ENCODE results near the gene GALNT14.

Gene GALNT14

DNA sequence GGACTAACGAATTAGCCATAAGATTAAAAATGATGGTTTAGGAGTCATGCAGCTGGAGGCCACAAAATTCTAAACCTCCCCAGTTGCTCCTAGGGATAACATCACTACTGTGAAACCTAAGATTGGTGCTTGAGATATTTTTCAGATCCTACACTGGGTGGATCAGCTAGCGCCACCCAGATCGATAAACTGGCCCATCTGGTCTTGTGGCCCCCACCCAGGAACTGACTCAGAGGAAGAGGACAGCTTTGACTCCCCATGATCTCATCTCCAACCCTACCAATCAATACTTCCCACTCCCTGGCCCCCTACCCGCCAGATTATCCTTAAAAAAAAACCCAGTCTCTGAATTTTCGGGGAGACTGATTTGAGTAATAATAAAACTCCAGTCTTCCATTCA, 5.5 kb downstream of the GALNT14 start:
- DNase-seq = no peak

DNA sequence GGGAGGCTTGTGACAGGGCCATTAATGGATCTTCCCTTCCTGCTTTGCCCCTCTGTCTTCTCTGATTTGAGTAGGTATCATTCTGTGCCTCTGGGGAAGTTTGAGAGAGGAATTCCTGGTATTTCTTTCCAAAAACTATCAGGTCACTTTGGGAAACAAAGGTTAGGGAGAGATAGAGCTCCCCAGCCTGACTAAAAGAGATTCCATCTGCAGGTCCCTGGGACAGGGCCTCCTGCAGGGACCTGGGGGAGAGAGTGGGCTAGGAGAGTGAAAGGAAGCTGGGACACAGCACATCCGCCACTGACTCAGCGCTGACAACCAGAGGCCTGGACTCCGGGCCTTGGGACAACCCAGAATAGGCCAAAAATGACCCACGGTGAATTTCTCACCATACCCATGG, 6.4 kb downstream of the GALNT14 start:
- DNase-seq = no peak

DNA sequence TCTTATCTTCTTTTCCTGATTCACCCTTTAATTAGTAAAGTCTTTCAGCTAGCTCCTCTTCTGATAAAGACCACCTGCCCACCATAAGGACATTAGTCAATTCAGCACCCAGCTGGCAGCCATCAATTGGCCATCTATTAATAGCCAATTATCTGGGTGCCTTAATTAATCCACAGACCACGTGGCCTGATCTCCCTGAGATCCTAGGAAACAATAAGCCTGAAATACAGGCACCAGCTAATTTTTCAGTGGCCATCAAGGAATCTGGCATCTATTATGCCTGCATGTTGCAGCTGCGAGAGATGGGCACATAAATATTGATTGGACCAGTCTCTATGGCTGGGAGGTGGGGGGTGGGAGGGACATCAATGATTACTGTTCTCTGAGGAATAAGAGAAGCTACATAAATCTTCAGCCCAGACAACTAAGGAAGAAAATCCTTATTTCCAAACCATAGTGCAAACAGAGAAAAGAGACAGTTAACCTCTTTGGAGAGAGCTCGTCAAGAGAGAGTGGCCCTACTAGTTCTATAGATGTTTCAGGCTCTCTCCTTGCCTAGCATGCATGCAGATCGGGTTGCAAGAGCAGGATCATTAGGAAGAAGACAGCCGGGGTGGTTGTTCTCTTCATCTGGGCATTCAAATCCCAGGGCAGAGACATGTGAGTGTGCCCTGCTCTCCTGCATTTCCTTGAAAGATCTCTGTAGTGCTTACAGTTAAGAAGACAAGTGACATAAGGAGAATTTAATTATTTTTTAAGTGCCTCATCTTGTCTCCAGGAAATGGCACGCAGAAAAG, 8.7 kb downstream of the GALNT14 start:
- no peak for DNase-seq

DNA sequence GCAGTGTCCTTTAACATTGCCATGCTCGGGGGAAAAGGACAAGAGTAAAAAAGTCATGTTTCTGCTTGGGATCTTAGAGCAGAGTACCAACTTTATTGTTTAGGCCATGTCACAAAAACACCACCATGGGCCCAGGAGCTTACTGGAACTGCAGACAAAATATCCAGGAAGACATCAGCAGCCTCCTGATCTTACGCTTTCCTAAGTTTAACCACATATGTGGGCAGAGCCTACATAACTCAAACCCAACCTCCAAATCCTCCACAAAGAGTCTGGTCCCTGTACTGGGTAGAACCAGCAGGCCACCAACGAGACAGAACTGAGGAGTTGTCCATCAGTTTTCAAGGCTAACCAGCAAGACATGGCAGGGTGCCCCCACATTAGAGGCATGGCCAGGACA, 10.3 kb downstream of the GALNT14 start:
- DNase-seq = no peak

DNA sequence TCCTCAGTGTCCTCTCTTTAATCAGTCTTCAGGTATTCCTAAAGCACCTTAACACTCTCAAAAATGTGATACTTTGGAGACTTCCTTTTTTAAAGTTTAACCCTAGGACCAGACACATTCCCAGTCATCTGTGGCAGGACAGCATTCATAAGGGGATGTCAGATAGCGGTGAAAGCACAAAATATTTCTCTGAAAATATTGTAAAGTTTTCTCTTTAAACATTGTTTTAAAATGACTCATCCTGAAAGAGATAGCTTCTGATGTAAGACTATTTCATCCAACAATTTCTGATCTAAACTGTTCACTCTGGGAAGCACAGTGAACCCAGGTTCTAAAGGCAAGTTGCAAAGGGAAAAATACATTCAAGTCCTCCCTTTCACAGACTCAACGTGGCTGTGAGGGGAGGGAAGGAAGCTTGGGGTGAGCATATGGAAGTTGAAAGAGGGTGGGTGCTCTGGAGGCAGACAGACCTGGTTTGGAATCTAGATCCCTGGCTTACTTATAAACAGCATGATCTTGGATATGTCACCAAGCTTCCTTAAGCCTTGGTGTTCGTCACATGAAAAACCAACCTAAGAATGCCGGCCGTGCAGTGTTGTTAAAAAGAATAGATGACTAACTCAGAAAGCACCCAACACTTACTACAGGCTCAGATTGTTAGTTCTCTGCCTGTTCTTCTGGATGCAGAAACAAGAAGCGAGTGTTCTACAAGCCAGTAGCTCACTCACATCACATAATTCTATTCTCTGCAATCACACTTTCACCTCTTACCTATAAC, 12.1 kb downstream of the GALNT14 start:
- DNase-seq = no peak

DNA sequence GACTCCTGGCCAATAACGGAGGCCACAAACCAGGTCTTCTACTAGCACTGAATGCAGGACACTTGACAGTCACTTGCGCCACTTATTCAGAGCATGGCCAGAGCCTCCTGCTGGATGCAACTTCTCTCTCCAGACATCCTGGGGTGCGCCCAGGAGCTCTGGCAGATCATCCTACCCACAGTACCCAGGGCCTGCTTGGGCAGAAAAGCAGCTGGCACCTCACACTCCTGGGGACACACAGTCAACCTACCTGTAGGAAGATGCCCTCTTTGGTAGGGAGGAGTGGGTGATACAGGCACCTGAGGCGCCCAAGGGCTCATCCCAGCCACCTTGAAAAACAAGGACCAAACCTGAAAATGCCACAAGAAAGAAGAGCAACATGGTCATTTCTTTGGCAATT, 13.3 kb downstream of the GALNT14 start:
- DNase-seq = no peak

DNA sequence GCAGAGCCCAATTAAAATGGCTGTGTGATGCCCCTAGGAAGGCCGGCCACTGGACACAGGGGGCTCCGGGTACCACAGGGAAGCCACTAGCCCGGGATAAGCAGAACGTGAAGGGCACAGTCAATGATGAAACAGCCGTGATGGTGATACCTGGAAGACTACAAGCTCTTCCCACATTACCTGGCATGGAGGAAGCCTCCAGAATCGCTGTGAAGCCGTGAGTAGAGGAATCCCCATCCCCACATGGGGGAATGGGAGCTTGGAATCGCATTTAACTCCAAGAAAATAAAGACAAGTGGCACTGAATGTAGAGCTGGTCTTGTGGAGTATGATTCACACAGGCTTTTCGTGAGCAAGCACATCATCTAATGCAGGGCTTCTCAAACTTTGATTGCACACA, 16.1 kb downstream of the GALNT14 start:
- DNase-seq = no peak

DNA sequence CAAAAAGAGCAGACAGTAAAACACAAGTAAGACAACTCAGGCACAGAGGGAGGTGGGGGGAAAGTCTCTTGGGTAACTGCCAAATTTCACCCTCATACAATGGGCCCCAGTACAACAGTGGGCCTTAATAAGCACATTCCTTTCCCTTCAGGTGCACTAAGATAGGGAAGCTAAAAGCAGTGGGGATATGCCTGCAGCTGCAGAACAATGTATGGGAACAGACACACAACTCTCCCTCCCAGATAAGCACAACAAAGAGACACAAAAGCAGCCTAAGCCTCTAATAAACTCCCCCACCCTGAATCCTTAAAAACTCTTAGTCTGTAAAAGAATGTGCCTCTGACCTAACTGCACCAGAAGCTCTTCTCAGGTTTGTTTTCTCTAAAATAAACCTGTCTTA, 24.5 kb downstream of the GALNT14 start:
- DNase-seq = no peak

DNA sequence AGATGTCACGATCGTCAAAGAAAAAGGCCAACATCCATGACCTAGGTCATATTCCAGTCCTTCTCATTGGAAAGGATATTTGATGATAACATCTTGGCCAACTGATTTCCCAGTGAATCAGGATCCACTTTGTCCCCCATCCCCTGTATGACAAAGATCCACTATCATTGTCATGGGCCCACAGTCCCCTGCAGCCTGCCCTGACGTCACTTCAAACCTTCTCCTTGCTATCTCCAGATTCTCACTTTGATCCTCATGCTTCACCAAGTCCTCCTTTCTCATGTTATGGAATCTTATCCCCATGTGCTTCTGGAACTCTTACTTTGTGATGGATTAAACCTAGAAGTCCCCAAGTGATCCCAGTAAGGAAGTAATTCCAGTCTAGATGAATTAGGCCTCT, 25.7 kb downstream of the GALNT14 start:
- DNase-seq = no peak

DNA sequence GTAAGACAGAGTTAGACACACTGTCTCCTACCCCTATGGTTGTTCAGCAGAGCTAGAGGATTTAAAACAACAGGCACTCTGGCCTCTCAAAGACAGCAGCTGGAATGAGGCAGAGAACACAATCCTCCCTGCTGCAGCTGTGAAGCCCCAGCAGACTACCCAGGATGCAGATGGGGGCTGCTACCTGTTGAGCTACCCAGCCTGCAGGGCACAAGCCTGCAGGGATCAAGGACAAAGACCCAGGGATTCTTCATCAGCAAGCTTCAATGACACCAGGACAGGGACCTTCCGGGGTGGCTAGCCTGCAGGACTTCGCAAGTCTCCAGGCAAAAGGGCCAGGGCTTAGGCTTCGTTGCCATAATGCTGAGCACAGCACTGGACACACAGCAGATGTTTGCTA, 27.2 kb downstream of the GALNT14 start:
- no peak for DNase-seq

DNA sequence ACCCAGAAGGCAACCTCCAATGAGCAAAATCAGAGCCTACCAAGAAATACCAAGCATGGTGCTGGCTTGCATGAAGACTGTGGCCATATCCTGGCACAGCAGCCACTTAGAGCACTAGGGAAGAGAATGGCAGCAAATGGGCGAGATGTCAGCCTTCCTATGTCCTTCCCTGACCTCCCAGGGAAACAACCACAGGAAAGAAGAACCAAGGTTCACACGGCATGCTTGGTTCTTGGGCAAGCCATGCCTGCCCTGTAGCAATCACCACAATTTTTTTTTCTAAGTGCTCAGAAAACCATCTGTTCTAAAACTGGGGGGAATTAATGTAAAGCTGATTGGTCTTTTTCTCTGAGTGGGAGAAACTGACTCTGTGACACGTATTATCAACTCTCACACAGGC, 27.8 kb downstream of the GALNT14 start:
- DNase-seq = no peak

DNA sequence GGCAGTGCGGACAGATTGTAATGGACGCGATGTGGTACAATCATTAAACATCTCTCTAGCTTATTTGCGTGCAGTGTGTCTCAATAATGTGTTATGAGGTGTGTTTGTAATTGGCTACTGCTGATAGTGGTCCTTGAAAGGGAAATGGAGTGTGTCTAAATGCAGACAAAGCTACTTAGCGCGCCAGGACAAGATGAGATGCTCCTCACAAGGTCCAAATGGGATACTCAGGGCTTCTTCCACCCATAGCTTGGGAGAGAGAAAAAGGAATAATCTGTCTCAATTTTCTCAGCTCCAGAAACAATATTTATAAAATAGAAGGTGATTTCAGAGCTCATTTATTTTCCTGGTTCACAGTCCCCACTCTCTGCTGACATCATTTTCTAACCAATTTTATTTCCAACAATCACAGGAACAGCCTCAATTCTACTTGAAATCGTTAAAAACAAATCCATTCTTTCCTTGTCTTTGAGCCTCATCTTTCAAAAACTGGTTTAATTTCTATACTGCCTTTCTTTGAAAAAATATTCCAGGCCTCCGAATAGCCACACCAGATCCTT, 28.5 kb downstream of the GALNT14 start:
- DNase-seq = no peak

DNA sequence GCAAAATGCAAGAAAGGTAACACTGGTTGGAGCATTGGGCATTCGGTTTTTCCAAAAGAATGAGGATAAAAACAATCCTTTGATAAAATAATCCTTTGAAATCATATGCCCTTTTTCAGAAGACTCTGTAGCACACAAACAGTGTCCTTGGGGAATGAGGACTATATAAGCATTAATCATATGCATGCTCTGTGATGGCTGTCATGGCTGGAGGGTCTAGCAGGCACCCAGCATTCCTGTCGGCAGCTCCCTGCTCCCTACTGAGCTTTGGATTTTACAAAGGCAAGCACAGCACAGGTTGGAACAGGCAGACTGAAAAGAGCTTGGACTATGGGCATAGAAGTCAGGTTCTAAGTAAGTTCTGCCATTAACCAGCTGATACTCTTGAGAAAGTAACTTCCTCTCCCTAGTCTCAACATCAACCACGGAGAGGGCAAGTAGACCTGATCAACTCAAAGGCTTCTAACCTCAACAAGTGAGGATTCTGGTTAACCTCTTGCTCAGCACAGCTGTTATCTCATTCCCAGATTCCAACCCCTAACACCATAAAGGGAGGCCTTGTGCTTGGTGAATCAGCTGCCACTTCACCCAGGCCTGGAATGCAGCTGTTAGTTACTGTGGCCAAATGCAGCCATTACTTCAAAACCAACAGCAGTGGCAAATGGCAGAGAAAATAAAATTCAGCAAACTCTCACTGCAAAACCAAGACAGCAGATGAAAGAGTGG, 29.5 kb downstream of the GALNT14 start:
- DNase-seq = no peak

DNA sequence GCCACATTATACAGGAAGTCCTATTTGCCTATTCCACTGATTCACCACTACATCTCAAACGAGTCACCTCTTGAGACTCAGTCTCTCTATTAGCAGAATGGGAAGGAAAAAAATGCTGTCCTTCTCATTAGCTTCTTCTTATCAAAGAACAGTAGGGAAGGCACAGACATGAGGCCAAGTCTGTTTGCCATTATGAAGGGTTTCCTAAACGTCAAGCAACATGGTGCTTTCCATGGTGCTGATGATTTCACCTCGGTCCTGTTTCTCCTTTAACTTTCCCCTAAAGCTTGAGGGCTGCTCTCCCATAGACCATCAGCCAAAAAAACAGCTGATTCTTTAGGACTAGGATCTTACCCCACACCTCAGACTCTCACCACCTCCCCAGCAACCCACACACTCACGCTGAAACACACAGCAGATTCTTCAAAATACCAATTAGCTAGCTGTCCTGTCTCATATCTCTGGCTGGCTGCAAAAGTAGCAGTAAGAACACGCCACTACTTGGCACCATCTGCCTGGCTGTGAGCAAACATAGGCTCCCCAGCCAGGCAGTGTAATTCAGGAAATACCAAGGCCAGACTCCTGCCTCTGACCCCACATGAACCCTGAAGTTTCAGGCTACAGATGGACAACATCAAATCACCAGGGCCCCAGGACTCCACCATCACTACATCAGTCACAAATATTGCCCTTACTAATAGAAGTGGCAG, 30.5 kb downstream of the GALNT14 start:
- no peak for DNase-seq

DNA sequence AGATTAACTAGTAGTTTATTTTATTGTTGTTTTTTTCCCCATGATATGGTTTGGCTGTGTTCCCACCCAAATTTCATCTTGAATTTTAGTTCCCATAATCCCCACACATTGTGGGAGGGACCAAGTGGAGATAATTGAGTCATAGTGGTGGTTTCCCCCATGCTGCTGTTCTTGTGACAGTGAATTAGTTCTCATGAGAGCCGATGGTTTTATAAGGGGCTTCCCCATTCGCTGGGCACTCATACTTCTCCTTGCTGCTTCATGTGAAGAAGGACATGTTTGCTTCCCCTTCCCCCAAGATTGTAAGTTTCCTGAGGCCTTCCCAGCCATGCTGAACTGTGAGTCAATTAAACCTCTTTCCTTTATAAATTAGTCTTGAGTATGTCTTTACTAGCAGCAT, 36.5 kb downstream of the GALNT14 start:
- DNase-seq = no peak

DNA sequence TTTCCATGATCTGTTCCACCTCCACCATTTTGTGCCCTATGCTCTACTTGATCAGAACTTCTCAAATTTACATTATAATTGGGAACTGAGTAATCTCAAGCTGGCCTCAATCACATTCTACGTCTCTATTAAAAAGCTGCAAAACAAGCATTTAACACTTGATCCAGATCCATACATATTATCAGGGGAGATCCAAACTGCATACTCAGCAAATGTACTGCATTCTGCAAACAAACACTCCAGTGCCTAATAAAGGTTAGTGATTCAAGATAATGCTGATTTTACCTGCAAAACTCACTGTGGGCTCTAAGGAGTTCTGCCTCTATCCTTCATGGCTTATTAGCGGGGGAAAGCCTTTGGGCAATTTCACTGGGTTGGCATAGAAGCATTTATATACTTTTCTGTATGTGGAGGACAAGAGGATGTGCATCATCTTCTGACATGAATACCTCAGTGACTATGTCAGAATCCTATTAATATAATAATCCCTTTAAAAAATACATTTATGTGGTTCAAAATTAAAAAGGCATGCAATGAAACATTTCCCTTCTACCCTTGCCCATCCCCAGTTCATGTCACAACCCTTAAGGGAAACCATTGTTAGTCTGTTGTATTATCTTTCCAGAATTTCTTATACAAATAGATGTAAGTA, 40.2 kb downstream of the GALNT14 start:
- DNase-seq = no peak

DNA sequence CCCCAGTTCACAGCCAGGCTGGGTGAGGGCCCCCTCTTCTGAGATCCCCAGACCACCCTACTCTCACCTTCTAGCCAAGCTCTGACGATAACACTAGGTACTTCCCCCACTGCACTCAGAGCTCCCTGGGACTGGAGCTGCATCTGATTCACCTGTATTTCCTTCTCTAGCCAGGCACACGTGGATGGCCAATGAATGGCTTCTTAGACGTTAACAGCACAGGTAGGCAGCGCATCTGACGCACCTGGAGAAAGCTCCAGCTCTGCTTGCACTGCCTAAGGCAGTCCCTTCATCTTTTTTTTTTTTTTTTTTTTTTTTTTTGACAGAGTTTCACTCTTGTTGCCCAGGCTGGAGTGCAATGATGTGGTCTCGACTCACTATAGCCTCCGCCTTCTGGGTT, 48.1 kb downstream of the GALNT14 start:
- DNase-seq = no peak

DNA sequence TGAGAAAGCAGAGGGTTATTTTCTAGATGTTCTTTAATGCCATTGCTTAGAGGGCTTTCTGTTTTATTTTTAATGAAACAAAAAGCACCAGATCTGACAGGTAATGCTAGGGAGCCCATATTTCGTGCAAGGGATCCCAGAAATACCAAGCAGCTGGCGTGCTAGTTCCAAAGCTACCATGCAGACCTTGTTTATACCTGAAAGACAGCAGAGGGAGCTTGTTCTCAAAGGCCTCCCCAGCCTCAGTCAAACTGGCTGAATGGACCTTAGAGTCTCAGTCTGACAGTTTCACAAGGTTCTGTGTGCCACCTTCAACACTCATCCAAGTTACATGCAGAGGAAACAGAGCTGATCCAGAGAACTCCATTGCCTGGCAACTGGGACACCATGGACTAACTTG, 48.6 kb downstream of the GALNT14 start:
- no peak for DNase-seq

DNA sequence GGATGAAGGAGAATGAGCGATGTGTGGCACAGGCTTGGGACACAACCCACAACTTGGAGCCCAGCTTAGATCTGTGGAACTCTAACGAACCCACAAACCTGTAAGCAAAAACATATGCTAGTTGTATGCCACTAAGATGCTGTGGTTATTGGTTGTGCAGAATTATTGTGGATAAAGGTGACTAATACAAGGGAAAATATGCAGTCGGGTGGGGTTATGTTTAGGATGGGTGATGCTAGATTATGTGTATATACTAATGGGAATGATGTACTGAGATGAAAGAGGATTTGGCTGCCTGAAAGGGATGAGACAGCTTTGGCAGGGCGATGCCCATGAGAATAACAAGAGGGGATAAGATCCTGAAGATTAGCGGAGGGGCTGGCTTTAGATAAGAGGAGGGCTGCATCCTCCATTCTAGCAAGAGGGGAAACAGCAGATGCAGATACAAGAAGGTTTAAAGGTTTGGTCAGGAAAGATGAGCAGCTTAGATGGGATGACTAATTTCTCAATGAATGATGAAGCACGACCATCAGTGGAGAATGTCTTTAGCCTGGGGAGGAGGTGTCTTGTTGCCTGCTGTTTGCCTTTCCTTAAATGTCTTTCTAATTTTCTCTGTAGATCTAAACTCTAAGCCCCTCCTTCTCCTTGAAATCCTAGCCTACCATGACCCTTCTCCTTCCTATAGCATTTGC, 49.6 kb downstream of the GALNT14 start:
- no peak for DNase-seq

DNA sequence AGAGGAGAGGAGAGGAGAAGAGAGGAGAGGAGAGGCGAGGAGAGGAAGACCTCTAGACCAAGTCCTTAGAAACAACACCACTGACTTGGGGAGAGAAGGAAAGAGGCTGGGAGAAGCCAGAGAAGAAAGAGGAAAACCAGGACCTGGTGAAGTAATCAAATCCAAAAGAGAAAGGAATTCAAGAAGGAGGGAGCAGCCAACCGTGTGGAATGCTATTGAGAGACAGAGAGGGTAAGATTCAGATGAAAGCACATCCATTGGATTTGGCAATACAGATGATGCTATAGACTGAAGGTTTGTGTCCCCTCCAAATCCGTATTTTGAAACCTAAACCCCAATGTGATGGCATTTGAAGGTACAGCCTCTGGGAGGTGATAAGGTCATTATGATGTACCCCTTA, 50.7 kb downstream of the GALNT14 start:
- no peak for DNase-seq

DNA sequence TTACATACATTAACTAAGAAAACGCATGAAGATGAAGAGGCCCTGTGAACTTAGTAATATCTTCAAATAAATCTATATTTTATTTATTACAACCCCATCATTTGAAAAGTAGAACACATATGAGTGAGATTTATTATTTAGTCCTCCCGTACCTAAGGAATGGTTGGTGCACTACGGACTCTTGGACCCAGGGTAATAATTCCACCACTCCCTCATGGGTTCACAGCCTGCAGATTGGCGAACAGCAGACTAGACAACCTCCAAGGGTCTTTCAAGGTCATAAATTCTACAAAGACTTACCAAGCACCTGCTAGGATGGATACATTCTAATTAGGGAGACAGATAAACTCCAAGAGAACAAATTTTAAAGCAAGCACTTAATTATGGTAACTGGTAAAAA, 51.6 kb downstream of the GALNT14 start:
- DNase-seq = no peak

All from NCI-H146 (cell line).